H1 (cell line): ENCODE data around the gene DEAF1. TPM values are rescaled to one million over a fixed set of nuclear protein-coding genes. Genes with fewer than 3 reads are reported as not detected.

Experiments
- CTCF ChIA-PET: fragments of 300-600 bp; sonication (Branson Sonifier 250); formaldehyde crosslinking; loops from one replicate; lab custom pipeline; 2021; ENCODE audit not compliant: partially characterized antibody; lab: Charles Lee
- POLR2A ChIA-PET: fragments of 300-600 bp; sonication (Branson Sonifier 250); formaldehyde crosslinking; loops from one replicate; lab custom pipeline; 2021; ENCODE audit warnings: inconsistent platforms; ENCODE audit not compliant: partially characterized antibody; lab: Charles Lee
- DNase-seq, 2 experiments: peaks; one replicate each; pipeline versions ENCODE4 v3.0.0 to v3.0.0-alpha.2; 2010 to 2022; ENCODE audit warnings: low spot score in 2 of 2, low read depth in 1 of 2, mixed read lengths in 1 of 2
- FAIRE-seq: peaks from 2 replicates; lab custom pipeline; 2011; peaks lifted over from hg19 to GRCh38; lab: Jason Lieb, UNC
- H2AFZ ChIP-seq: 2 replicates; pipeline ENCODE4 v1.8.1; 2012; ENCODE audit warnings: low read length, inconsistent platforms
- H2AK5ac ChIP-seq: 2 replicates; pipeline ENCODE4 v1.6.1; 2013; ENCODE audit warnings: low read depth, low read length
- H2BK120ac ChIP-seq: replicated peaks from 2 replicates; pipeline ENCODE3; 2013; ENCODE audit warnings: low read depth, low read length, inconsistent platforms
- H2BK12ac ChIP-seq: 2 replicates; pipeline ENCODE4 v1.6.1; 2013; ENCODE audit warnings: low read depth, low read length
- H2BK15ac ChIP-seq: 2 replicates; pipeline ENCODE4 v1.6.1; 2013; ENCODE audit warnings: low read length
- H2BK20ac ChIP-seq: 2 replicates; pipeline ENCODE4 v1.6.1; 2013; ENCODE audit warnings: low read length
- H2BK5ac ChIP-seq: 2 replicates; pipeline ENCODE4 v1.6.1; 2013; ENCODE audit warnings: low read depth, low read length
- H3K14ac ChIP-seq: 2 replicates; pipeline ENCODE4 v1.6.1; 2013; ENCODE audit warnings: inconsistent platforms; ENCODE audit not compliant: insufficient read length
- H3K18ac ChIP-seq: 2 replicates; pipeline ENCODE4 v1.6.1; 2013; ENCODE audit warnings: low read length; ENCODE audit errors: extremely low read depth
- H3K23ac ChIP-seq: 2 replicates; pipeline ENCODE4 v1.6.1; 2013; ENCODE audit warnings: inconsistent platforms; ENCODE audit not compliant: insufficient read length
- H3K23me2 ChIP-seq: 2 replicates; pipeline ENCODE4 v1.6.1; 2013; ENCODE audit warnings: low read depth, low read length
- H3K27ac ChIP-seq: 2 replicates; pipeline ENCODE4 v1.6.1; 2011; ENCODE audit warnings: low read depth, low read length, inconsistent platforms
- H3K27me3 ChIP-seq, 4 experiments: replicated peaks in 1 of 4; 1 replicate in 1 of 4; 2 replicates in 3 of 4; pipeline versions ENCODE4 v1.6.1 to v1.8.1; 2011 to 2013; ENCODE audit warnings: low read length in 3 of 4, mild to moderate bottlenecking in 3 of 4, inconsistent platforms in 2 of 4, mixed read lengths in 2 of 4, moderate library complexity in 1 of 4; ENCODE audit not compliant: control insufficient read depth in 3 of 4, insufficient read depth in 3 of 4; ENCODE audit errors: extremely low read depth in 1 of 4
- H3K36me3 ChIP-seq, 4 experiments: 2 replicates each; pipeline versions ENCODE4 v1.6.1 to v1.8.1; 2011 to 2013; ENCODE audit warnings: mild to moderate bottlenecking in 4 of 4, low read length in 3 of 4, moderate library complexity in 2 of 4, control low read depth in 1 of 4, inconsistent platforms in 1 of 4; ENCODE audit not compliant: insufficient read depth in 4 of 4, control insufficient read depth in 2 of 4
- H3K4ac ChIP-seq: replicated peaks from 2 replicates; pipeline ENCODE3; 2013; ENCODE audit warnings: low read length, low read depth, mixed read lengths, inconsistent platforms; ENCODE audit not compliant: insufficient read length
- H3K4me1 ChIP-seq, 4 experiments: replicated peaks in 1 of 4; 1 replicate in 1 of 4; 2 replicates in 3 of 4; pipeline versions ENCODE4 v1.6.1 to v1.8.1; 2011 to 2013; ENCODE audit warnings: low read length in 3 of 4, inconsistent platforms in 2 of 4, mixed read lengths in 1 of 4; ENCODE audit not compliant: insufficient read depth in 4 of 4, control insufficient read depth in 3 of 4
- H3K4me2 ChIP-seq, 2 experiments: 2 replicates each; pipeline versions ENCODE4 v1.6.1 to v1.8.1; 2011 to 2013; ENCODE audit warnings: low read depth in 2 of 2, low read length in 2 of 2, control low read depth in 1 of 2, inconsistent platforms in 1 of 2, mild to moderate bottlenecking in 1 of 2; ENCODE audit not compliant: insufficient read depth in 1 of 2
- H3K4me3 ChIP-seq, 4 experiments: fragments of 200-600, 300-600 bp in 1 of 4; sonication (generic), shearing (Covaris generic), sonication (Bioruptor Twin) in 1 of 4; 2 replicates each; pipeline versions ENCODE4 v1.5.1 to v1.8.1; 2011 to 2016; ENCODE audit warnings: low read length in 4 of 4, low read depth in 3 of 4, control low read depth in 2 of 4, inconsistent platforms in 2 of 4, mild to moderate bottlenecking in 2 of 4, mixed read lengths in 1 of 4, moderate library complexity in 1 of 4; ENCODE audit not compliant: insufficient read depth in 2 of 4; ENCODE audit errors: extremely low read depth in 1 of 4
- H3K56ac ChIP-seq: replicated peaks from 2 replicates; pipeline ENCODE3; 2013; ENCODE audit warnings: low read depth, mild to moderate bottlenecking, mixed read lengths, low read length, inconsistent platforms; ENCODE audit not compliant: insufficient read length
- H3K79me1 ChIP-seq: 2 replicates; pipeline ENCODE4 v1.6.1; 2013; ENCODE audit warnings: low read depth, low read length, control low read depth
- H3K79me2 ChIP-seq, 2 experiments: 2 replicates each; pipeline versions ENCODE4 v1.6.1 to v1.8.1; 2012 to 2013; ENCODE audit warnings: low read length in 2 of 2, mild to moderate bottlenecking in 2 of 2, inconsistent platforms in 1 of 2; ENCODE audit not compliant: insufficient read depth in 2 of 2, control insufficient read depth in 1 of 2
- H3K9ac ChIP-seq, 4 experiments: replicated peaks in 1 of 4; 1 replicate in 1 of 4; 2 replicates in 3 of 4; pipeline versions ENCODE4 v1.6.1 to v1.8.1; 2011 to 2013; ENCODE audit warnings: low read depth in 3 of 4, low read length in 3 of 4, control low read depth in 2 of 4, mild to moderate bottlenecking in 2 of 4, moderate library complexity in 2 of 4, inconsistent platforms in 1 of 4; ENCODE audit errors: extremely low read depth in 1 of 4
- H3K9me3 ChIP-seq, 2 experiments: 2 replicates each; pipeline versions ENCODE4 v1.6.1 to v1.8.1; 2012 to 2013; ENCODE audit warnings: mild to moderate bottlenecking in 2 of 2, moderate library complexity in 2 of 2, control low read depth in 1 of 2, inconsistent platforms in 1 of 2, low read depth in 1 of 2, low read length in 1 of 2, mixed read lengths in 1 of 2; ENCODE audit not compliant: insufficient read depth in 2 of 2
- H4K20me1 ChIP-seq, 2 experiments: replicated peaks in 1 of 2; 2 replicates each; pipeline versions ENCODE3 to v1.8.1; 2011 to 2013; ENCODE audit warnings: inconsistent platforms in 2 of 2, low read length in 2 of 2, mild to moderate bottlenecking in 1 of 2; ENCODE audit not compliant: insufficient read depth in 2 of 2, control insufficient read depth in 1 of 2
- H4K5ac ChIP-seq: 2 replicates; pipeline ENCODE4 v1.6.1; 2013; ENCODE audit warnings: low read length, low read depth, mixed read lengths, inconsistent platforms; ENCODE audit not compliant: insufficient read length
- H4K8ac ChIP-seq: 2 replicates; pipeline ENCODE4 v1.8.0; 2013; ENCODE audit warnings: mild to moderate bottlenecking, moderate library complexity, low read length, inconsistent platforms; ENCODE audit not compliant: insufficient read depth; ENCODE audit errors: extremely low read depth
- H4K91ac ChIP-seq: replicated peaks from 2 replicates; pipeline ENCODE3; 2013; ENCODE audit warnings: low read length, mixed read lengths, inconsistent platforms; ENCODE audit not compliant: insufficient read length
- CBX8 ChIP-seq: fragments of 300-800, 300-1000 bp; sonication (generic); IDR thresholded peaks from 2 replicates; pipeline ENCODE4 v1.7.1; 2016; ENCODE audit warnings: low read depth, low read length, borderline replicate concordance
- CREB1 ChIP-seq: IDR thresholded peaks from 2 replicates; pipeline ENCODE4 v1.6.1; 2012; ENCODE audit warnings: inconsistent platforms
- RFX5 ChIP-seq: IDR thresholded peaks from 2 replicates; pipeline ENCODE4 v1.6.1; 2011; ENCODE audit warnings: low read depth, low read length, improper control_type of control experiment, borderline replicate concordance
- TEAD4 ChIP-seq: IDR thresholded peaks from 2 replicates; pipeline ENCODE4 v1.6.1; 2012; ENCODE audit warnings: low read depth, low read length, inconsistent platforms, mixed read lengths
- YY1 ChIP-seq: IDR thresholded peaks from 2 replicates; pipeline ENCODE4 v1.6.1; 2011; ENCODE audit warnings: low read depth, mild to moderate bottlenecking, low read length
- WGBS, 2 experiments: shearing (Covaris generic) in 1 of 2; methylation state at CpG; one replicate each; pipeline versions ENCODE4 v1.1.6 to v1.1.7; 2013 to 2015; ENCODE audit warnings: low lambda C conversion rate in 2 of 2, mixed read lengths in 2 of 2, inconsistent platforms in 1 of 2, low coverage in 1 of 2, missing lambda C conversion rate in 1 of 2; ENCODE audit not compliant: insufficient replicate concordance in 2 of 2, insufficient coverage in 1 of 2, insufficient read length in 1 of 2; ENCODE audit errors: extremely low coverage in 1 of 2, missing lambda C conversion rate in 1 of 2; 5-methylcytosine and 5-hydroxymethylcytosine counted together
- polyA plus RNA-seq, 7 experiments: library from polyadenylated mRNA; depleted of rRNA in 3 of 7; stranded (reverse) in 5 of 7; unstranded in 2 of 7; fragments of >200 nt in 5 of 7; fragments of 200-250 nt in 2 of 7; gene quantifications; 1 replicate in 5 of 7; 2 replicates in 1 of 7; 4 replicates in 1 of 7; pipeline versions ENCODE4 v1.2.1 to v1.2.3, GENCODE V29; 2011 to 2013; ENCODE audit warnings: missing spikeins in 2 of 7, mixed read lengths in 2 of 7
- total RNA-seq: library from RNA; stranded (reverse); fragmentation: NEBNext Ultra II Directional; extraction: Animal tissue kit (Norgen Biotek cat#: 25700); gene quantifications from 2 replicates; pipeline ENCODE4 v1.2.1, GENCODE V29; 2021

The DEAF1 gene
- total and polyA plus RNA-seq, 2 of the 8 experiments (the other 6 are each of a cell fraction or from before 2014, with no cell fraction given), result 47.3 to 58.4 TPM

DNA sequence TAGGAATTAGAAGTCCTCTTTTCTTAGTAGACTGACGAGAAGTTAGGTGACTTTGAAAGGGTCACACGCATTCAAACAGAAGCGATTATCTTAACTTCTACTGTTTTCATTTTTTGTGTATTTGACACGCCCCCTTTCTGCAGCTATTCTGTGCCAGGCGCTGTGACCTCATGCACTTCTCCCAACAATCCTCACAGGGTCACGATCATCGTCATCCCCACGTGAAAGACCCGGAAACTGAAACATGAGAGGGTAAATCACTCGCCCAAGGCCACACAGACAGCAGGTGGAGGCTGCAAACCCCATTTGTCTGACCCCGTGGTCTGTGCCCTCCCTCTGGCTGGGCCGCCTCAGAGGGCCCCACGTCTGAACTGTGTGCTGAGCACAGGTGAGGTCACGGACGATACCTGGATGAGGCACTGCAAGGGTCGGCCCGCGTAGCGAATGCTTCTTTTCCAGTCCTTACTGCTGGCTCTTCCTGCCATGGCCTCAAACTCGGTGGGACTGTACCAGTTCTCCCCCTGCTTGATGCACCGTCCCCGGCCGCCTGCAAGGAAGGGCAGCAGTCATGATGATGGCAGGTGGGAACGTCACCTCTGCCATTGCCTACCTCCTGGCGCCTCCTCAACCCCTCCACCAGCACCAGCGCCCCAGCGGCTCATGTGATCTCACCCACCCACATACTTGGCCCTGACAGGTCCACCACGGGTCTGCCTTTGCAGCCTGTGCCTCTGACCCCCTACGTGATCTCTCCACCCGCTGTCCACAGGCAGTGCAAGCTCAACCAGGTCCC lies 8.4 kb downstream of the DEAF1 start:
- FAIRE-seq (no peak), DNase-seq (no peak)
- Histone ChIP-seq H4K20me1 (peaks cover 3 to 7% of the 10 kb centered on the region in 2 experiments), H3K56ac (no peak overlapping the region), H3K4me2 (no peak overlapping the region), H3K36me3 (peaks cover 6 to 51% (median 26%) of the 10 kb centered on the region in 4 experiments; a peak in 7 of 8 replicates), H4K8ac (no peak overlapping the region), H3K27ac (no peak overlapping the region), H3K14ac (no peak overlapping the region), H3K4me1 (peaks cover 0 to 5% (median 0%) of the 10 kb centered on the region in 4 experiments; a peak in 3 of 7 replicates), H3K27me3 (no peaks in the 10 kb centered on the region), H3K9ac (no peak overlapping the region), H2BK20ac (no peak overlapping the region), H3K79me1 (peaks cover 4% of the 10 kb centered on the region; the same call in 1 of the 2 replicates), H2BK120ac (no peak overlapping the region), H3K9me3 (no peaks in the 10 kb centered on the region), H3K23ac (no peak overlapping the region), H2BK15ac (no peak overlapping the region), H3K18ac (no peak overlapping the region), H2AFZ (no peak overlapping the region), H3K23me2 (no peaks in the 10 kb centered on the region), H2AK5ac (0 out of 2 replicates have a peak overlapping the region, but pooled peaks have one; percentile 6), H2BK5ac (no peak overlapping the region), H4K91ac (no peak overlapping the region), H2BK12ac (no peak overlapping the region), H4K5ac (no peak overlapping the region), H3K79me2 (peaks cover 0 to 8% of the 10 kb centered on the region in 2 experiments; a peak in 1 of 4 replicates), H3K4me3 (no peak overlapping the region), H3K4ac (no peak overlapping the region)
- CTCF ChIA-PET, result interaction anchor here (0.9 to 1.5 kb wide), 4 partner anchors 11 to 41 kb away, joined by 3 to 6 read pairs (median 3); no protein-coding TSS in a partner anchor
- TF ChIP-seq CREB1 (no peak), YY1 (no peak), TEAD4 (no peak), RFX5 (no peak), CBX8 (no peak)
- 91% methylated on average over 30 of the region's 30 CpGs; no CpG with 5 or more reads in 1 of the 2 experiments for WGBS, 2 experiments
- POLR2A ChIA-PET, result interaction anchor here (0.8 kb wide), 1 partner anchor 12 kb away, joined by 3 read pairs; no protein-coding TSS in a partner anchor
